HepG2 (cell line): ENCODE data around the gene DNAJC5. TPM values are rescaled to one million over a fixed set of nuclear protein-coding genes. Genes with fewer than 3 reads are reported as not detected.

Experiments
- CBFB ChIP-seq: sonication (generic); formaldehyde crosslinking; IDR thresholded peaks from 2 replicates; pipeline ENCODE4 v1.4.0; 2020; ENCODE audit warnings: missing genetic modification reagents
- CENPT ChIP-seq: sonication (generic); formaldehyde crosslinking; IDR thresholded peaks from 2 replicates; pipeline ENCODE4 v1.8.0; 2022; ENCODE audit warnings: low read depth, mild to moderate bottlenecking, moderate library complexity, missing genetic modification reagents
- KDM1A ChIP-seq: IDR thresholded peaks from 2 replicates; pipeline ENCODE4 v1.6.1; 2016; ENCODE audit warnings: missing compliant biosample characterization
- RFX1 ChIP-seq: fragments of 450-650 bp; IDR thresholded peaks from 2 replicates; pipeline ENCODE4 v1.6.1; 2017
- TAF1 ChIP-seq: sonication (generic); formaldehyde crosslinking; IDR thresholded peaks from 2 replicates; pipeline ENCODE4 v1.4.0; 2020; ENCODE audit warnings: missing genetic modification reagents
- TBX2 ChIP-seq: sonication (generic); formaldehyde crosslinking; IDR thresholded peaks from 2 replicates; pipeline ENCODE4 v1.5.0; 2020; ENCODE audit warnings: missing genetic modification reagents, mild to moderate bottlenecking, borderline replicate concordance
- ZNF136 ChIP-seq: sonication (generic); formaldehyde crosslinking; IDR thresholded peaks from 2 replicates; pipeline ENCODE4 v1.8.1; 2022; ENCODE audit warnings: low read depth, mild to moderate bottlenecking, moderate library complexity, missing genetic modification reagents
- ZNF256 ChIP-seq: sonication (generic); formaldehyde crosslinking; conservative IDR thresholded peaks from 2 replicates; pipeline ENCODE4 v1.4.0; 2020; ENCODE audit warnings: missing genetic modification reagents
- ZNF274 ChIP-seq: sonication (generic); formaldehyde crosslinking; IDR thresholded peaks from 2 replicates; pipeline ENCODE4 v1.5.1; 2020; ENCODE audit warnings: mild to moderate bottlenecking, missing genetic modification reagents
- ZNF746 ChIP-seq: sonication (generic); formaldehyde crosslinking; IDR thresholded peaks from 2 replicates; pipeline ENCODE4 v1.8.0; 2022; ENCODE audit warnings: mild to moderate bottlenecking, missing genetic modification reagents
- ZNF839 ChIP-seq: sonication (generic); formaldehyde crosslinking; IDR thresholded peaks from 2 replicates; pipeline ENCODE4 v1.4.0; 2020; ENCODE audit warnings: missing genetic modification reagents, mild to moderate bottlenecking, borderline replicate concordance
- polyA plus RNA-seq, 8 experiments: library from polyadenylated mRNA; depleted of rRNA in 3 of 8; stranded (reverse) in 7 of 8; unstranded in 1 of 8; fragments of >200 nt; fragmentation: Illumina TruSeq in 4 of 8; extraction: Trizol in 4 of 8; gene quantifications; 2 replicates each; pipeline versions ENCODE4 v1.2.1 to v1.2.3, GENCODE V29; 2011 to 2016; ENCODE audit warnings: low read depth in 4 of 8, missing spikeins in 1 of 8, mixed read lengths in 1 of 8; ENCODE audit not compliant: insufficient read depth in 1 of 8
- total RNA-seq, 5 experiments: library from RNA; depleted of rRNA; stranded (reverse); fragments of >200 nt; fragmentation: Illumina TruSeq; extraction: Trizol; gene quantifications; 2 replicates each; pipeline ENCODE4 v1.2.3, GENCODE V29; 2016; ENCODE audit warnings: low read depth in 1 of 5
- TF ChIP-seq, protein P1 (sequence below): sonication (generic); formaldehyde crosslinking; IDR thresholded peaks from 2 replicates; pipeline ENCODE4 v1.4.0; 2020; ENCODE audit warnings: missing genetic modification reagents
- TF ChIP-seq, protein P2 (sequence below): sonication (generic); formaldehyde crosslinking; IDR thresholded peaks from 2 replicates; pipeline ENCODE4 v1.4.0; 2020; ENCODE audit warnings: missing genetic modification reagents, borderline replicate concordance
- TF ChIP-seq, protein P3 (sequence below): sonication (generic); formaldehyde crosslinking; IDR thresholded peaks from 2 replicates; pipeline ENCODE4 v1.5.0; 2020; ENCODE audit warnings: mild to moderate bottlenecking, missing genetic modification reagents, borderline replicate concordance
- TF ChIP-seq, protein P4 (sequence below), 2 experiments: sonication (generic) in 1 of 2; formaldehyde crosslinking in 1 of 2; IDR thresholded peaks; 2 replicates each; pipeline versions ENCODE4 v1.6.1 to v1.9.0; 2014 to 2022; ENCODE audit warnings: antibody characterized with exemption in 1 of 2, borderline replicate concordance in 1 of 2, inconsistent platforms in 1 of 2, low read depth in 1 of 2, missing genetic modification reagents in 1 of 2

Gene DNAJC5
- total and polyA plus RNA-seq, 2 of the 13 experiments (the other 11 are each of a cell fraction or from before 2014, with no cell fraction given), result 42.8 to 64.5 TPM

DNA sequence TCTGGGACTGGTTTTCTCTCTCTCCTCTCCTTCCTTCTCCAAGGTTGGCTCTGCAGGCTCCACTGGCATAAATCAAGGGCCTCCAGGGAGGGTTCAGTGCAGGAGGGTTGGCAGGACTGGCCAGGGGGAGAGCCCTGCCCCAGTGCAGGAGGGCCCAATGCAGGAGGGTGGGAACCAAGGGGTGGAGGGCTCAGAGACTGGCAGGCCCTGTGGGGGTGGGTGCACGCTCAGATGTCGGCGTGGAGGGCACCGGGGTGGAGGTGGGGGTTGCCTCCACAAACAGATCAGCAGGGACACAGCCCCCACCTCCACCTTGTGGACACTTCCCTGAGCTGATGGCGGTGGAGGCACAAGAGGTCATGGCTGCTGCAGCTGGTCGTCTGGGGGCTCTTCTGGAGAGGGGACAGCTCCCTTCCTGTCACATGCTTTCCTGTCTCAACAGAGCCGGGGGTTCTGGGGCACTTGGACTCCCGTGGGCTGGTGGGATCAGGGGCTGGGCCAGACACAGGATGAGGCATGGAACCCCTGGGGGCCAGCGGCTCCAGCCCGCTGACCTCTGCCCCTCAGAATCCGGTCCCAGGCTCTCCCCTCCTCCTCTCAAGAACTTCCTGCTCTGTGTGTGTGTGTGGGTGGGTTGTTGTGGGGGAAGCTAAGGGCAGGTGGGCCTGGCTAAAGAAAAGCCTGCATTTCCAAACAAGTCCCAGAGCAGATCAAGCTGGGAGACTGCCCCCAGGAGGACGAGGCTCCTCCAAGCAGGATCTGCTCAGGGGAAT lies 36.3 kb upstream of the DNAJC5 start (continued):
- TF ChIP-seq, protein P1, sequence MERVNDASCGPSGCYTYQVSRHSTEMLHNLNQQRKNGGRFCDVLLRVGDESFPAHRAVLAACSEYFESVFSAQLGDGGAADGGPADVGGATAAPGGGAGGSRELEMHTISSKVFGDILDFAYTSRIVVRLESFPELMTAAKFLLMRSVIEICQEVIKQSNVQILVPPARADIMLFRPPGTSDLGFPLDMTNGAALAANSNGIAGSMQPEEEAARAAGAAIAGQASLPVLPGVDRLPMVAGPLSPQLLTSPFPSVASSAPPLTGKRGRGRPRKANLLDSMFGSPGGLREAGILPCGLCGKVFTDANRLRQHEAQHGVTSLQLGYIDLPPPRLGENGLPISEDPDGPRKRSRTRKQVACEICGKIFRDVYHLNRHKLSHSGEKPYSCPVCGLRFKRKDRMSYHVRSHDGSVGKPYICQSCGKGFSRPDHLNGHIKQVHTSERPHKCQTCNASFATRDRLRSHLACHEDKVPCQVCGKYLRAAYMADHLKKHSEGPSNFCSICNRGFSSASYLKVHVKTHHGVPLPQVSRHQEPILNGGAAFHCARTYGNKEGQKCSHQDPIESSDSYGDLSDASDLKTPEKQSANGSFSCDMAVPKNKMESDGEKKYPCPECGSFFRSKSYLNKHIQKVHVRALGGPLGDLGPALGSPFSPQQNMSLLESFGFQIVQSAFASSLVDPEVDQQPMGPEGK (CRISPR knock-in tag), result peak; percentile 99
- no peak for TF ChIP-seq CENPT (CRISPR knock-in tag)
- no peak for TF ChIP-seq KDM1A
- 0 out of 2 replicates have a peak, but pooled peaks have one; percentile 49 for TF ChIP-seq ZNF839 (CRISPR knock-in tag)
- no peak for TF ChIP-seq RFX1
- TF ChIP-seq CBFB, result no peak; the same call in 1 of the 2 replicates
- peak; percentile 85; the same call in 1 of the 2 replicates for TF ChIP-seq ZNF746 (CRISPR knock-in tag)
- peak; percentile 29 for TF ChIP-seq TAF1 (CRISPR knock-in tag)
- TF ChIP-seq TBX2 (CRISPR knock-in tag), result peak; percentile 83
- TF ChIP-seq ZNF274, result no peak; the same call in 1 of the 2 replicates
- TF ChIP-seq, protein P2, sequence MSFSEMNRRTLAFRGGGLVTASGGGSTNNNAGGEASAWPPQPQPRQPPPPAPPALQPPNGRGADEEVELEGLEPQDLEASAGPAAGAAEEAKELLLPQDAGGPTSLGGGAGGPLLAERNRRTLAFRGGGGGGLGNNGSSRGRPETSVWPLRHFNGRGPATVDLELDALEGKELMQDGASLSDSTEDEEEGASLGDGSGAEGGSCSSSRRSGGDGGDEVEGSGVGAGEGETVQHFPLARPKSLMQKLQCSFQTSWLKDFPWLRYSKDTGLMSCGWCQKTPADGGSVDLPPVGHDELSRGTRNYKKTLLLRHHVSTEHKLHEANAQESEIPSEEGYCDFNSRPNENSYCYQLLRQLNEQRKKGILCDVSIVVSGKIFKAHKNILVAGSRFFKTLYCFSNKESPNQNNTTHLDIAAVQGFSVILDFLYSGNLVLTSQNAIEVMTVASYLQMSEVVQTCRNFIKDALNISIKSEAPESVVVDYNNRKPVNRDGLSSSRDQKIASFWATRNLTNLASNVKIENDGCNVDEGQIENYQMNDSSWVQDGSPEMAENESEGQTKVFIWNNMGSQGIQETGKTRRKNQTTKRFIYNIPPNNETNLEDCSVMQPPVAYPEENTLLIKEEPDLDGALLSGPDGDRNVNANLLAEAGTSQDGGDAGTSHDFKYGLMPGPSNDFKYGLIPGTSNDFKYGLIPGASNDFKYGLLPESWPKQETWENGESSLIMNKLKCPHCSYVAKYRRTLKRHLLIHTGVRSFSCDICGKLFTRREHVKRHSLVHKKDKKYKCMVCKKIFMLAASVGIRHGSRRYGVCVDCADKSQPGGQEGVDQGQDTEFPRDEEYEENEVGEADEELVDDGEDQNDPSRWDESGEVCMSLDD (CRISPR knock-in tag), result peak; percentile 84; the same call in 1 of the 2 replicates
- no peak for TF ChIP-seq ZNF256 (CRISPR knock-in tag)
- TF ChIP-seq, protein P3, sequence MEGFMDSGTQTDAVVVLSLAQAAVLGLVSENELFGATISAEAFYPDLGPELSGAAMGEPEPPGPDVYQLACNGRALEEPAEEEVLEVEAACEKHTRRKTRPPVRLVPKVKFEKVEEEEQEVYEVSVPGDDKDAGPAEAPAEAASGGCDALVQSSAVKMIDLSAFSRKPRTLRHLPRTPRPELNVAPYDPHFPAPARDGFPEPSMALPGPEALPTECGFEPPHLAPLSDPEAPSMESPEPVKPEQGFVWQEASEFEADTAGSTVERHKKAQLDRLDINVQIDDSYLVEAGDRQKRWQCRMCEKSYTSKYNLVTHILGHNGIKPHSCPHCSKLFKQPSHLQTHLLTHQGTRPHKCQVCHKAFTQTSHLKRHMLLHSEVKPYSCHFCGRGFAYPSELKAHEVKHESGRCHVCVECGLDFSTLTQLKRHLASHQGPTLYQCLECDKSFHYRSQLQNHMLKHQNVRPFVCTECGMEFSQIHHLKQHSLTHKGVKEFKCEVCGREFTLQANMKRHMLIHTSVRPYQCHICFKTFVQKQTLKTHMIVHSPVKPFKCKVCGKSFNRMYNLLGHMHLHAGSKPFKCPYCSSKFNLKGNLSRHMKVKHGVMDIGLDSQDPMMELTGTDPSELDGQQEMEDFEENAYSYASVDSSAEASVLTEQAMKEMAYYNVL, result 0 out of 2 replicates have a peak, but pooled peaks have one; percentile 35
- TF ChIP-seq, protein P4, sequence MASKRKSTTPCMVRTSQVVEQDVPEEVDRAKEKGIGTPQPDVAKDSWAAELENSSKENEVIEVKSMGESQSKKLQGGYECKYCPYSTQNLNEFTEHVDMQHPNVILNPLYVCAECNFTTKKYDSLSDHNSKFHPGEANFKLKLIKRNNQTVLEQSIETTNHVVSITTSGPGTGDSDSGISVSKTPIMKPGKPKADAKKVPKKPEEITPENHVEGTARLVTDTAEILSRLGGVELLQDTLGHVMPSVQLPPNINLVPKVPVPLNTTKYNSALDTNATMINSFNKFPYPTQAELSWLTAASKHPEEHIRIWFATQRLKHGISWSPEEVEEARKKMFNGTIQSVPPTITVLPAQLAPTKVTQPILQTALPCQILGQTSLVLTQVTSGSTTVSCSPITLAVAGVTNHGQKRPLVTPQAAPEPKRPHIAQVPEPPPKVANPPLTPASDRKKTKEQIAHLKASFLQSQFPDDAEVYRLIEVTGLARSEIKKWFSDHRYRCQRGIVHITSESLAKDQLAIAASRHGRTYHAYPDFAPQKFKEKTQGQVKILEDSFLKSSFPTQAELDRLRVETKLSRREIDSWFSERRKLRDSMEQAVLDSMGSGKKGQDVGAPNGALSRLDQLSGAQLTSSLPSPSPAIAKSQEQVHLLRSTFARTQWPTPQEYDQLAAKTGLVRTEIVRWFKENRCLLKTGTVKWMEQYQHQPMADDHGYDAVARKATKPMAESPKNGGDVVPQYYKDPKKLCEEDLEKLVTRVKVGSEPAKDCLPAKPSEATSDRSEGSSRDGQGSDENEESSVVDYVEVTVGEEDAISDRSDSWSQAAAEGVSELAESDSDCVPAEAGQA (IDR thresholded peaks at IDR 0.05; ENCODE audit: low read depth), result no peak
- TF ChIP-seq, protein P4 (CRISPR knock-in tag; IDR thresholded peaks at IDR 0.05; ENCODE audit: borderline replicate concordance), result no peak
- 0 out of 2 replicates have a peak, but pooled peaks have one; percentile 53 for TF ChIP-seq ZNF136 (CRISPR knock-in tag)
